Transverse colon (tissue), 4 donors: Measurements from ENCODE around the gene SENP7. TPM values are rescaled to one million over a fixed set of nuclear protein-coding genes. Genes with fewer than 3 reads are reported as not detected.

Source experiments
- DNase-seq: peaks from one replicate; pipeline ENCODE4 v3.0.0-alpha.2; 2019
- H3K27ac ChIP-seq, 4 donors: fragments of 200-600 bp; sonication (generic); 2 replicates each; pipeline ENCODE4 v1.5.1; 2016 to 2018; ENCODE audit warnings: inconsistent platforms in 4 of 4
- H3K27me3 ChIP-seq: fragments of 200-600 bp; sonication (generic); 2 replicates; pipeline ENCODE4 v1.5.1; 2017; ENCODE audit warnings: inconsistent platforms
- H3K36me3 ChIP-seq, 4 donors: fragments of 200-600 bp; sonication (generic); 2 replicates each; pipeline ENCODE4 v1.5.1; 2017 to 2019; ENCODE audit warnings: inconsistent platforms in 4 of 4
- H3K4me1 ChIP-seq, 4 donors: fragments of 200-600 bp; sonication (generic); 2 replicates each; pipeline ENCODE4 v1.5.1; 2017 to 2020; ENCODE audit warnings: inconsistent platforms in 4 of 4
- H3K4me3 ChIP-seq, 4 donors: fragments of 200-600 bp; sonication (generic); 1 replicate in 1 of 4; 2 replicates in 3 of 4; pipeline versions ENCODE4 v1.5.1 to v1.6.1; 2017 to 2019; ENCODE audit warnings: inconsistent platforms in 4 of 4
- H3K9me3 ChIP-seq, 2 donors: fragments of 200-600 bp; sonication (generic); 2 replicates each; pipeline ENCODE4 v1.5.1; 2017 to 2019; ENCODE audit warnings: inconsistent platforms in 2 of 2
- EP300 ChIP-seq: sonication (generic); formaldehyde crosslinking; IDR thresholded peaks from one replicate; pipeline ENCODE4 v1.6.1; 2017; ENCODE audit warnings: antibody characterized with exemption, low read depth
- POLR2A ChIP-seq: fragments of 450-650 bp; IDR thresholded peaks from one replicate; pipeline ENCODE4 v1.6.1; 2016; ENCODE audit warnings: antibody characterized with exemption, mild to moderate bottlenecking, moderate library complexity
- POLR2AphosphoS5 ChIP-seq, 3 donors: sonication (generic); formaldehyde crosslinking; IDR thresholded peaks; one replicate each; pipeline ENCODE4 v1.6.1; 2016; ENCODE audit warnings: antibody characterized with exemption in 3 of 3
- WGBS, 2 donors: methylation state at CpG; one replicate each; pipeline ENCODE4 v1.1.5; 2018; ENCODE audit warnings: low coverage in 1 of 2; 5-methylcytosine and 5-hydroxymethylcytosine counted together
- in situ Hi-C, 4 donors: fragments of 200-750 bp; cut with MboI; loops; one replicate each; pipeline versions ENCODE4 v1.15.0 to v1.15.1; 2017; ENCODE audit warnings: low sequenced_read_pairs in 3 of 4, low pct_ligation_motif_present in 1 of 4, low pct_unique_long_range_greater_than_20kb in 1 of 4
- intact Hi-C: fragments of 100-400 bp; cut with DNase I; formaldehyde crosslinking; loops from one replicate; pipeline ENCODE4 v1.15.1; 2023; ENCODE audit warnings: low total_unique reads
- total RNA-seq, 4 donors: library from RNA; depleted of rRNA; stranded (reverse); fragments of >200 nt; gene quantifications; one replicate each; pipeline ENCODE4 v1.1.0, GENCODE V29; 2016
- TF ChIP-seq, protein P1 (sequence below), 5 experiments: fragments of 200-600 bp in 3 of 5; fragments of 450-650 bp in 2 of 5; sonication (generic) in 3 of 5; IDR thresholded peaks; 1 replicate in 2 of 5; 2 replicates in 3 of 5; pipeline ENCODE4 v1.5.1; 2016 to 2017; ENCODE audit warnings: antibody characterized with exemption in 5 of 5, inconsistent platforms in 3 of 5, mild to moderate bottlenecking in 2 of 5, moderate library complexity in 1 of 5

The SENP7 gene
- total RNA-seq, 4 donors from 2014 or later: 11.9 to 26.2 (median 20.3) TPM

DNA sequence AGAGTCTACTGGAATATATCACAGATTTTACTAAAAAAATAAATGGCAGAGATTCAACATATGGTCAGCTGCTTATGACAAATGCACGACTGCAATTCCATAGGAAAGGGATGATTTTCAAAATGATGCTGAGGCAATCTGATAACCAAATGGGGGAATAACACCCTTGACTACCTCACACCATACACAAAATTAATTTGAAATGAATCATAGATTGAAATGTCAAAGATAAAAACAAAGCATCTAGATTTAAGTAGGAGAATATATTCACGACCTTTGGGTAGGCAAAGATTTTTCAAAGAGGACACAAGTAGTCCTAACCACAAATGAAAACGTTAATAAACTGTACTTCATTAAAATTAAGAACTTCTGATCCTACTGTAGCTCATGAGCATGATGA, 11.2 kb downstream of the SENP7 start:
- H3K4me3 ChIP-seq: no peak overlapping the region
- no peak for DNase-seq
- in situ Hi-C loops (no loop called here), intact Hi-C loops (no loop called here)
- WGBS, 2 donors: 82 to 94% methylated on average over 2 to 3 of the region's 3 CpGs
- no peaks in the 10 kb centered on the region for H3K9me3 ChIP-seq
- no peaks in the 10 kb centered on the region for H3K36me3 ChIP-seq
- TF ChIP-seq EP300: no peak
- TF ChIP-seq POLR2AphosphoS5 (IDR thresholded peaks at IDR 0.05): no peak
- no peak for TF ChIP-seq POLR2A
- TF ChIP-seq, protein P1, sequence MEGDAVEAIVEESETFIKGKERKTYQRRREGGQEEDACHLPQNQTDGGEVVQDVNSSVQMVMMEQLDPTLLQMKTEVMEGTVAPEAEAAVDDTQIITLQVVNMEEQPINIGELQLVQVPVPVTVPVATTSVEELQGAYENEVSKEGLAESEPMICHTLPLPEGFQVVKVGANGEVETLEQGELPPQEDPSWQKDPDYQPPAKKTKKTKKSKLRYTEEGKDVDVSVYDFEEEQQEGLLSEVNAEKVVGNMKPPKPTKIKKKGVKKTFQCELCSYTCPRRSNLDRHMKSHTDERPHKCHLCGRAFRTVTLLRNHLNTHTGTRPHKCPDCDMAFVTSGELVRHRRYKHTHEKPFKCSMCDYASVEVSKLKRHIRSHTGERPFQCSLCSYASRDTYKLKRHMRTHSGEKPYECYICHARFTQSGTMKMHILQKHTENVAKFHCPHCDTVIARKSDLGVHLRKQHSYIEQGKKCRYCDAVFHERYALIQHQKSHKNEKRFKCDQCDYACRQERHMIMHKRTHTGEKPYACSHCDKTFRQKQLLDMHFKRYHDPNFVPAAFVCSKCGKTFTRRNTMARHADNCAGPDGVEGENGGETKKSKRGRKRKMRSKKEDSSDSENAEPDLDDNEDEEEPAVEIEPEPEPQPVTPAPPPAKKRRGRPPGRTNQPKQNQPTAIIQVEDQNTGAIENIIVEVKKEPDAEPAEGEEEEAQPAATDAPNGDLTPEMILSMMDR (IDR thresholded peaks at IDR 0.05): no peak
- H3K27ac ChIP-seq: no peak overlapping the region
- H3K4me1 ChIP-seq: no peaks in the 10 kb centered on the region
- no peaks in the 10 kb centered on the region for H3K27me3 ChIP-seq

DNA sequence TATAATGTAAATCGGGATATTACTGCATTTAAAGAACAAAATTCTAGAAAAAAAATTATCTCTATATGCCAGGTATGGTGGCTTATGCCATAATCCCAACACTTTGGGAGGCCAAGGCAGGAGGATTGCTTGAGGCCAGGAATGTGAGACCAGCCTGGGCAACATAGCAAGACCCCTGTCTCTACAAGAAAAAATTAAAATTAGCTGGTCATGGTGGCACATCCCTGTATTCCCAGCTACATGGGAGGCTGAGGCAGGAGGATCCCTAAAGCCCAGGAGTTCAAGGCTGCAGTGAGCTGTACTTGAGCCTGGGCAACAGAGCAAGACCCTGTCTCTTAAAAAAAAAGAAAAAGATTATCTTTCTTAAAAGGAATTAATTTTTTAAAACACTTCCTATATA, 12.8 kb downstream of the SENP7 start:
- Histone ChIP-seq H3K36me3 (no peaks in the 10 kb centered on the region), H3K9me3 (no peaks in the 10 kb centered on the region), H3K27ac (no peak overlapping the region), H3K27me3 (no peaks in the 10 kb centered on the region), H3K4me3 (no peak overlapping the region), H3K4me1 (no peaks in the 10 kb centered on the region)
- 100% methylated on average over 1 of the region's 1 CpG for WGBS, 2 donors
- in situ Hi-C loops (no loop called here), intact Hi-C loops (no loop called here)
- DNase-seq: no peak
- TF ChIP-seq, protein P1 (IDR thresholded peaks at IDR 0.05): no peak
- TF ChIP-seq EP300: no peak
- TF ChIP-seq POLR2A: no peak
- no peak for TF ChIP-seq POLR2AphosphoS5 (IDR thresholded peaks at IDR 0.05)

DNA sequence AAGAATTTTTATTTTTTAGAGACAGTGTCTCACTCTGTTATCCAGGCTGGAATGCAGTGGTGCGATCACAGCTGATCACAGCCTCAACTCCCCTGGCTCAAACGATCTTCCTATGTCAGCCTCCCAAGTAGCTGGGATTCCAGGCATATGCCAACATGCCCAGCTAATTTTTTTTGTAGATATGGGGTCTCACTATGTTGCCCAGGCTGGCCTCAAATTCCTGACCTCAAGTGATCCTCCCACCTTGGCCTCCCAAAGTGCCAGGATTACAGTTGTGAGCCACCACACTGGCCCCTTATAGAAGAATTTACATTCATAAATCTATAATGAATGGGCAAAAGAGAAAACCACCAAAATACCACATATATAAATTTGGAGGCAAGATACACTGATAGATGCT, 15.2 kb downstream of the SENP7 start:
- no peaks in the 10 kb centered on the region for H3K27me3 ChIP-seq
- no peak for DNase-seq
- WGBS, 2 donors: 98% methylated on average over 2 of the region's 2 CpGs; no CpG with 5 or more reads in 1 of the 2 donors
- in situ Hi-C loops: no loop called here
- no peak overlapping the region for H3K27ac ChIP-seq
- intact Hi-C loops: loop anchor here (5.0 kb wide), 1 partner anchor 1691 kb away; no protein-coding TSS in a partner anchor
- TF ChIP-seq, protein P1 (IDR thresholded peaks at IDR 0.05): no peak
- TF ChIP-seq EP300 (no peak), POLR2A (no peak), POLR2AphosphoS5 (IDR thresholded peaks at IDR 0.05) (no peak)
- no peak overlapping the region for H3K4me3 ChIP-seq
- no peaks in the 10 kb centered on the region for H3K4me1 ChIP-seq
- no peaks in the 10 kb centered on the region for H3K9me3 ChIP-seq
- peaks cover 0 to 3% (median under 1%) of the 10 kb centered on the region in 4 donors for H3K36me3 ChIP-seq

DNA sequence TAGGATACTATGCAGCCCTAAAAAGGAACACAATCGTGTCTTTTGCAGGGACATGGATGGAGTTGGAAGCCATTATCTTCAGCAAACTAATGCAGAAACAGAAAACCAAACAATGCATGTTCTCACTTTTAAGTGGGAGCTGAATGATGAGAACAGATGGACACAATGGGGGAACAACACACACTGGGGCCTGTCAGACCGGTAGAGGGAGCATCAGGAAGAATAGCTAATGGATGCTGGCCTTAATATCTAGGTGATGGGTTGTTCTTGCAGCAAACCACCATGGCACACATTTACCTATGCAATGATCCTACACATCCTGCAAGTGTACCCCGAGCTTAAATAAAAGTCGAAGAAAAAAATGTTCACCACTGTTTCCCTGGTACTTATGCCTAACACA, 17.5 kb downstream of the SENP7 start:
- H3K27me3 ChIP-seq: no peaks in the 10 kb centered on the region
- 91 to 95% methylated on average over 4 of the region's 4 CpGs for WGBS, 2 donors
- no peaks in the 10 kb centered on the region for H3K4me1 ChIP-seq
- intact Hi-C loops (loop anchor here (5.0 kb wide), 1 partner anchor 1688 kb away; no protein-coding TSS in a partner anchor), in situ Hi-C loops (no loop called here)
- H3K27ac ChIP-seq: no peak overlapping the region
- H3K4me3 ChIP-seq: no peak overlapping the region
- DNase-seq: no peak
- TF ChIP-seq EP300 (no peak), POLR2A (no peak), POLR2AphosphoS5 (IDR thresholded peaks at IDR 0.05) (no peak)
- TF ChIP-seq, protein P1 (IDR thresholded peaks at IDR 0.05): no peak
- peaks cover 0 to 8% (median 1%) of the 10 kb centered on the region in 4 donors for H3K36me3 ChIP-seq
- H3K9me3 ChIP-seq: no peaks in the 10 kb centered on the region
